Measurements from ENCODE around the gene FZD8. TPM values are rescaled to one million over a fixed set of nuclear protein-coding genes. Genes with fewer than 3 reads are reported as not detected.

The FZD8 gene
- total and polyA plus RNA-seq, 2 experiments from 2014 or later, result 0.39 to 25.5 TPM

DNA sequence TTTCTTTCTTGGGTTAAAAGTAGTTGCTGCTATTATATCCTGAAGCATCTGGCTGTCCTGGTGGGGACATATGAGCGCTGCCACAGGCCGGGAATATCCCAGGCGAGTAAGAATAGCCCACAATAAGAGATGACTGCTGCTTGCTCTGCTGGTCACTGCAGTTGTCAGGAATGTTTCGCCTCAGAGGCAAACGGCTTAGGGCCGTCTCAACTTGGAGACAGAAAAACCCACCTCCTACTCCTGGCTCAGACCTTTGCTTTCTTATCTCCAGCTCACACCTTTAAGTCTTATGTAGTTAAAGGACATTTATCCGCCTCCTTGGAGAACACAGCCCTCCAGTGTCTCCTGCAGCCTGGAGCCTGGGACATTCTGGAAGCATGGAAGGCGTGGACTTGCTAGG lies 36.9 kb downstream of the FZD8 start, which contains the start of gene GJD4:
Gene GJD4 (plus strand): TSS at position 151 of the 400 bp plus-strand sequence. CDS start 227 bp downstream, at position 378.
- Histone ChIP-seq H3K9me3 (ENCODE audit: low read depth) (no peaks in the 10 kb centered on the region), H3K4me1 (ENCODE audit: insufficient read depth) (peaks cover 7% of the 10 kb centered on the region), H3K9ac (no peak within 1 kb of the TSS), H3K4me2 (ENCODE audit: unreplicated experiment) (no peak within 1 kb of the TSS), H2AFZ (no peak within 1 kb of the TSS), H3K79me2 (ENCODE audit: insufficient read depth) (no peaks in the 10 kb centered on the region), H3F3A (ENCODE audit: insufficient read depth) (no peaks in the 10 kb centered on the region), H3K4me3 (no peak within 1 kb of the TSS), H3K27me3 (replicated peaks; ENCODE audit: insufficient read depth) (no peaks in the 10 kb centered on the region; the same call in 1 of the 2 replicates), H3K36me3 (ENCODE audit: low read depth) (no peaks in the 10 kb centered on the region), H4K20me1 (ENCODE audit: insufficient read depth) (no peaks in the 10 kb centered on the region), H3K27ac (no peak within 1 kb of the TSS), H3K9me2 (ENCODE audit: insufficient read depth) (no peaks in the 10 kb centered on the region)
- 68 to 69% methylated on average over 8 of the region's 8 CpGs for WGBS, 2 experiments (ENCODE audit: low coverage in 1 of 2, low lambda C conversion rate in 2 of 2, missing lambda C conversion rate in 2 of 2)
- DNase-seq, result no peak
- in situ Hi-C loops (cut with MboI), result no loop called here
- no peak for TF ChIP-seq EZH2phosphoT487 (IDR thresholded peaks at IDR 0.05; ENCODE audit: insufficient read depth, low read depth)
- TF ChIP-seq EZH2 (IDR thresholded peaks at IDR 0.05; ENCODE audit: insufficient read depth, poor library complexity, severe bottlenecking), result no peak

DNA sequence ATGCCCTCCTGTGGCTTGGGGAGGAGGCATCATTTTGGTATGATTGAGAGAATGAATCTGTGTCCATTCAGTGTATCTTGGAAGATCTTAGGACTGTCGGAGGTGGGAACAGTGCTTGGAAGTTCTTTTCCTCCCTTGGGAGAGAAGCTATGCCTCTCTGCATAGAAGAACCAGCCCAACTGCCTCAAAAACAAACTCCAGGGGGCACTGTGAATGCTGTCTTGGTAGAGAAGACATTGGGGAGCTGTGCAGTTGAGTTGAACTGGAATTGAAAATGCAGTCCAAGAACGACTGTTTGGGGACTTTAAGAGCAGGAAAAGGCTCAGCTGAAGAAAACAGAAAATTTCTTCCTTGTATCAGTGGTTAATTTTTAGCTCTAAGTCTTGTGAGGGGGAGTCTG lies 41.9 kb downstream of the FZD8 start:
- no peak overlapping the region for H3K27ac ChIP-seq
- H4K20me1 ChIP-seq (ENCODE audit: insufficient read depth), result no peaks in the 10 kb centered on the region
- H3K4me1 ChIP-seq (ENCODE audit: insufficient read depth), result no peaks in the 10 kb centered on the region
- H3K4me3 ChIP-seq, result no peak overlapping the region
- 58 to 72% methylated on average over 2 of the region's 2 CpGs for WGBS, 2 experiments (ENCODE audit: low coverage in 1 of 2, low lambda C conversion rate in 2 of 2, missing lambda C conversion rate in 2 of 2)
- no peak overlapping the region for H3K4me2 ChIP-seq (ENCODE audit: unreplicated experiment)
- no peak for TF ChIP-seq EZH2phosphoT487 (IDR thresholded peaks at IDR 0.05; ENCODE audit: insufficient read depth, low read depth)
- TF ChIP-seq EZH2 (IDR thresholded peaks at IDR 0.05; ENCODE audit: insufficient read depth, poor library complexity, severe bottlenecking), result no peak
- H3K9me3 ChIP-seq (ENCODE audit: low read depth), result no peaks in the 10 kb centered on the region
- no peaks in the 10 kb centered on the region for H3K79me2 ChIP-seq (ENCODE audit: insufficient read depth)
- no peaks in the 10 kb centered on the region for H3F3A ChIP-seq (ENCODE audit: insufficient read depth)
- DNase-seq, result no peak
- no peaks in the 10 kb centered on the region; the same call in 1 of the 2 replicates for H3K27me3 ChIP-seq (replicated peaks; ENCODE audit: insufficient read depth)
- H3K9ac ChIP-seq, result no peak overlapping the region
- in situ Hi-C loops (cut with MboI), result no loop called here
- no peak overlapping the region for H2AFZ ChIP-seq
- no peaks in the 10 kb centered on the region for H3K9me2 ChIP-seq (ENCODE audit: insufficient read depth)
- no peaks in the 10 kb centered on the region for H3K36me3 ChIP-seq (ENCODE audit: low read depth)

DNA sequence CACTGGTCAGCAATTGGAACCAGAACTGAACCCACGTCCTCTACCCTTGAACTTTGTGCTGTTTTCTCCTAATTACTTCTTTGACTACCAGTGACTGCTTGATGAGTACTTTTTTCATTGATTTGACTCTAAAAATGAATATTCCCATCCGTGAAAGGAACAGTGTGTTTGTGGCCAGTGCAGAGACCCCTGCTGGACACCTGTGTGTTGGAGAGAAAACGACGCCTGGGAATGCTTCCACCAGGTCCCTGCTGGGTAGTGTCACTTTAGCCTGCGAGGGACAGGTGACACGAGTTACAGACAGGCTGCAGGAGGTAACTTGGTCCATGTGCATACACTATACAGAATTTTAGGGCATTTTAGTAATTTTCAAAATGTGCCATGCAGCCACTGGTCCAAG lies 43.7 kb downstream of the FZD8 start:
- Histone ChIP-seq H3K4me2 (ENCODE audit: unreplicated experiment) (no peak overlapping the region), H4K20me1 (ENCODE audit: insufficient read depth) (no peaks in the 10 kb centered on the region), H3K36me3 (ENCODE audit: low read depth) (no peaks in the 10 kb centered on the region), H3F3A (ENCODE audit: insufficient read depth) (no peaks in the 10 kb centered on the region), H2AFZ (no peak overlapping the region), H3K27ac (no peak overlapping the region), H3K9me3 (ENCODE audit: low read depth) (no peaks in the 10 kb centered on the region), H3K9ac (no peak overlapping the region), H3K79me2 (ENCODE audit: insufficient read depth) (no peaks in the 10 kb centered on the region), H3K4me1 (ENCODE audit: insufficient read depth) (no peaks in the 10 kb centered on the region), H3K27me3 (replicated peaks; ENCODE audit: insufficient read depth) (no peaks in the 10 kb centered on the region; the same call in 1 of the 2 replicates), H3K9me2 (ENCODE audit: insufficient read depth) (no peaks in the 10 kb centered on the region), H3K4me3 (no peak overlapping the region)
- TF ChIP-seq EZH2 (IDR thresholded peaks at IDR 0.05; ENCODE audit: insufficient read depth, poor library complexity, severe bottlenecking) (no peak), EZH2phosphoT487 (IDR thresholded peaks at IDR 0.05; ENCODE audit: insufficient read depth, low read depth) (no peak)
- WGBS, 2 experiments (ENCODE audit: low coverage in 1 of 2, low lambda C conversion rate in 2 of 2, missing lambda C conversion rate in 2 of 2), result 28 to 29% methylated on average over 6 of the region's 6 CpGs
- in situ Hi-C loops (cut with MboI), result no loop called here
- DNase-seq, result peak; percentile 15

DNA sequence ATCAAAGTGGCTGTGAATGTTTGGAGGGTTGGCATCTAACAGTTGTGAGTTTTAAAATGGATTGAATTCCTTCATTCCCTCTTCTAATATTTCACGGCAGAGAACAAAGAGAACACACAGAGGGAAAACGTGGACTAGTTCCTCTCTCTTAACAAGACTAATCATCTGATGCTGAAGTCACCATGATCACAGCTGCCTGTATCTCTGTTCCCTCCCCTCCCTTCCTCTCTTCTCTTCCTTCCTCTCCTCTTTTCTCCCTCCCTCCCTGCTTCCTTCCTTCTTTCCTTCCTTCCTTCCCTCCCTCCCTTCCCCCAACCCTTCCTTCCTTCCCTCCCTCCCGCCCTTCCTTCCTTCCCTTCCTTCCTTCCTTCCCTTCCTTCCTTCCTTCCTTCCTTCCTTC lies 47.0 kb downstream of the FZD8 start:
- WGBS, 2 experiments (ENCODE audit: low coverage in 1 of 2, low lambda C conversion rate in 2 of 2, missing lambda C conversion rate in 2 of 2), result 31 to 44% methylated on average over 3 of the region's 3 CpGs
- peaks cover 5% of the 10 kb centered on the region for H3K27me3 ChIP-seq (replicated peaks; ENCODE audit: insufficient read depth)
- H3K36me3 ChIP-seq (ENCODE audit: low read depth), result no peaks in the 10 kb centered on the region
- no peaks in the 10 kb centered on the region for H3K9me3 ChIP-seq (ENCODE audit: low read depth)
- in situ Hi-C loops (cut with MboI), result no loop called here
- no peak overlapping the region for H2AFZ ChIP-seq
- H3K4me2 ChIP-seq (ENCODE audit: unreplicated experiment), result no peak overlapping the region
- H4K20me1 ChIP-seq (ENCODE audit: insufficient read depth), result no peaks in the 10 kb centered on the region
- H3K4me3 ChIP-seq, result no peak overlapping the region
- H3K9ac ChIP-seq, result no peak overlapping the region
- DNase-seq, result no peak
- no peaks in the 10 kb centered on the region for H3F3A ChIP-seq (ENCODE audit: insufficient read depth)
- TF ChIP-seq EZH2 (IDR thresholded peaks at IDR 0.05; ENCODE audit: insufficient read depth, poor library complexity, severe bottlenecking) (no peak), EZH2phosphoT487 (IDR thresholded peaks at IDR 0.05; ENCODE audit: insufficient read depth, low read depth) (no peak)
- H3K27ac ChIP-seq, result no peak overlapping the region
- no peaks in the 10 kb centered on the region for H3K79me2 ChIP-seq (ENCODE audit: insufficient read depth)
- H3K9me2 ChIP-seq (ENCODE audit: insufficient read depth), result no peaks in the 10 kb centered on the region
- H3K4me1 ChIP-seq (ENCODE audit: insufficient read depth), result no peaks in the 10 kb centered on the region

Data from GM23248 (cell line).